Activated CD4-positive, CD25-positive, alpha-beta regulatory T cell treated with anti-CD3 and anti-CD28 coated beads, Interleukin-2, amount 50 U/mL, for 16 hours (primary cell): ENCODE measurements around the gene TTLL8.
A peak's percentile ranks its signal among the peaks of the same experiment; 100 is the strongest.
"Not testable (repeated sequence)": the region's sequence is repeated elsewhere in the genome, so short reads cannot be mapped to it uniquely, and the experiment has no call there.

Experiments
- DNase-seq: peaks from one replicate; pipeline ENCODE4 v3.0.0-alpha.2; 2020; ENCODE audit warnings: low read depth, low spot score

TTLL8 gene

GRCh38 chr22:49986325-49986724, 71.8 kb downstream of the TTLL8 start:
- DNase-seq: no peak

GRCh38 chr22:49983148-49984042, 74.7 kb downstream of the TTLL8 start:
- DNase-seq: no peak

- not testable (repeated sequence) for DNase-seq
Measured at GRCh38 chr22:49981799-49982198, 76.3 kb downstream of the TTLL8 start.

GRCh38 chr22:49979587-49980264, 78.4 kb downstream of the TTLL8 start:
- no peak for DNase-seq

GRCh38 chr22:49977578-49977977, 80.5 kb downstream of the TTLL8 start:
- DNase-seq: no peak

- DNase-seq: peak; percentile 37
Measured at GRCh38 chr22:49976439-49977175, 81.5 kb downstream of the TTLL8 start.

- DNase-seq: peak; percentile 5
Measured at GRCh38 chr22:49975543-49976389, 82.3 kb downstream of the TTLL8 start.

GRCh38 chr22:49973018-49973961, 84.8 kb downstream of the TTLL8 start:
- DNase-seq: no peak

GRCh38 chr22:49972163-49973017, 85.7 kb downstream of the TTLL8 start:
- no peak for DNase-seq

- DNase-seq: no peak
Measured at GRCh38 chr22:49971232-49972162, 86.6 kb downstream of the TTLL8 start.

GRCh38 chr22:49970528-49971231, 87.4 kb downstream of the TTLL8 start:
- peak; percentile 91 for DNase-seq

- DNase-seq: no peak
Measured at GRCh38 chr22:49969751-49970527, 88.2 kb downstream of the TTLL8 start.

GRCh38 chr22:49968831-49969661, 89.1 kb downstream of the TTLL8 start:
- DNase-seq: no peak
